K562 (cell line): ENCODE data around the gene DMBT1. TPM values are rescaled to one million over a fixed set of nuclear protein-coding genes. Genes with fewer than 3 reads are reported as not detected.

Experiments
- ATAC-seq: fragments of 200-7000 bp; cut with Tn5 transposase; 3 replicates; pipeline ENCODE4 v1.9.1; 2020; ENCODE audit warnings: moderate library complexity
- BruUV-seq: library from RNA; stranded (reverse); fragments of 400-500 nt; replicated peaks from 2 replicates; lab custom pipeline; 2021; lab: Mats Ljungman, UMichigan
- CTCF ChIA-PET: fragments of 300-600 bp; formaldehyde crosslinking; extraction: SDS; loops from one replicate; lab custom pipeline; 2021; ENCODE audit warnings: low intra/inter-chr PET ratio; lab: Yijun Ruan, JAX
- POLR2A ChIA-PET: fragments of 300-600, 350-650 bp; sonication (Branson Sonifier 250); formaldehyde crosslinking; extraction: SDS; loops from one replicate; lab custom pipeline; 2021; ENCODE audit warnings: antibody characterized with exemption, inconsistent platforms; lab: Yijun Ruan, JAX
- DNase-seq, 4 experiments: peaks; one replicate each; pipeline versions ENCODE4 v3.0.0 to v3.0.0-alpha.2; 2011 to 2018; ENCODE audit warnings: low spot score in 3 of 4, mixed read lengths in 3 of 4; ENCODE audit errors: extremely low read depth in 1 of 4
- FAIRE-seq: peaks from 2 replicates; lab custom pipeline; 2011; peaks lifted over from hg19 to GRCh38; lab: Jason Lieb, UNC
- H2AFZ ChIP-seq: 2 replicates; pipeline ENCODE4 v1.6.0; 2011; ENCODE audit warnings: low read depth, low read length, control low read depth, inconsistent platforms
- H3K27ac ChIP-seq: fragments of 200-600 bp; 3 replicates; pipeline ENCODE4 v1.8.0; 2011; ENCODE audit warnings: low read depth, mild to moderate bottlenecking, control low read depth, inconsistent platforms, low read length, moderate library complexity, mixed read lengths; ENCODE audit errors: extremely low read depth
- H3K27me3 ChIP-seq, 2 experiments: fragments of 300-600 bp in 1 of 2; 2 replicates in 1 of 2; 3 replicates in 1 of 2; pipeline versions ENCODE4 v1.6.0 to v1.8.0; 2011; ENCODE audit warnings: inconsistent platforms in 2 of 2, low read length in 2 of 2, mild to moderate bottlenecking in 1 of 2, mixed read lengths in 1 of 2, moderate library complexity in 1 of 2; ENCODE audit not compliant: control insufficient read depth in 2 of 2, insufficient read depth in 2 of 2
- H3K36me3 ChIP-seq: fragments of 300-600 bp; 3 replicates; pipeline ENCODE4 v1.8.0; 2011; ENCODE audit warnings: mild to moderate bottlenecking, low read length, inconsistent platforms; ENCODE audit not compliant: control insufficient read depth, insufficient read depth
- H3K4me1 ChIP-seq, 2 experiments: fragments of 200-600 bp in 1 of 2; replicated peaks in 1 of 2; 2 replicates in 1 of 2; 3 replicates in 1 of 2; pipeline versions ENCODE4 v1.5.1 to v1.8.0; 2011; ENCODE audit warnings: inconsistent platforms in 2 of 2, low read length in 2 of 2, mild to moderate bottlenecking in 1 of 2, mixed read lengths in 1 of 2, moderate library complexity in 1 of 2; ENCODE audit not compliant: control insufficient read depth in 2 of 2, insufficient read depth in 2 of 2
- H3K4me2 ChIP-seq: 2 replicates; pipeline ENCODE4 v1.6.1; 2011; ENCODE audit warnings: low read length, control low read depth, inconsistent platforms, mixed read lengths; ENCODE audit not compliant: insufficient read depth
- H3K4me3 ChIP-seq: fragments of 200-600 bp; sonication (generic), shearing (Covaris generic); 2 replicates; pipeline ENCODE4 v1.5.1; 2016; ENCODE audit warnings: control low read depth, inconsistent platforms
- H3K79me2 ChIP-seq: fragments of 200-600 bp; 3 replicates; pipeline ENCODE4 v1.8.0; 2011; ENCODE audit warnings: low read length, inconsistent platforms; ENCODE audit not compliant: control insufficient read depth, insufficient read depth
- H3K9ac ChIP-seq, 2 experiments: 2 replicates each; pipeline versions ENCODE4 v1.6.0 to v1.6.1; 2011; ENCODE audit warnings: low read depth in 2 of 2, low read length in 2 of 2, control low read depth in 1 of 2, inconsistent platforms in 1 of 2, mild to moderate bottlenecking in 1 of 2, mixed read lengths in 1 of 2; ENCODE audit not compliant: insufficient read depth in 1 of 2
- H3K9me1 ChIP-seq: one replicate; pipeline ENCODE4 v1.6.0; 2011; ENCODE audit warnings: inconsistent platforms, mild to moderate bottlenecking, low read length, moderate library complexity; ENCODE audit not compliant: control insufficient read depth, insufficient read depth
- H3K9me3 ChIP-seq: replicated peaks from 2 replicates; pipeline ENCODE4 v1.5.1; 2011; ENCODE audit warnings: low read depth, low read length, inconsistent platforms; ENCODE audit not compliant: control insufficient read depth, insufficient read depth
- H4K20me1 ChIP-seq: replicated peaks from 2 replicates; pipeline ENCODE4 v1.6.1; 2011; ENCODE audit warnings: low read length, inconsistent platforms, mixed read lengths; ENCODE audit not compliant: control insufficient read depth, insufficient read depth
- CBX2 ChIP-seq: fragments of 200-600 bp; sonication (generic); IDR thresholded peaks from one replicate; pipeline ENCODE4 v1.6.1; 2012; ENCODE audit warnings: mild to moderate bottlenecking, low read length, inconsistent platforms; ENCODE audit not compliant: insufficient read depth, poor library complexity, severe bottlenecking
- EP400 ChIP-seq: fragments of 450-650 bp; IDR thresholded peaks from 2 replicates; pipeline ENCODE4 v1.6.1; 2017; ENCODE audit warnings: antibody characterized with exemption, mild to moderate bottlenecking, moderate library complexity
- STAT5B ChIP-seq: fragments of 250-450 bp; sonication (Bioruptor Pico); IDR thresholded peaks from 2 replicates; pipeline ENCODE4 v1.8.0; 2021; ENCODE audit warnings: mild to moderate bottlenecking, inconsistent platforms
- ZKSCAN8 ChIP-seq: fragments of 200-800 bp; sonication (Bioruptor generic); IDR thresholded peaks from 2 replicates; pipeline ENCODE4 v1.6.1; 2016; ENCODE audit warnings: missing genetic modification characterization, missing compliant biosample characterization
- ZNF77 ChIP-seq: fragments of 250-450 bp; sonication (Bioruptor Pico); IDR thresholded peaks from 2 replicates; pipeline ENCODE4 v1.5.0; 2020
- WGBS: fragments of 100-300 bp; shearing (Covaris generic); methylation state at CpG from one replicate; pipeline ENCODE4 v1.1.6; 2016; ENCODE audit warnings: low coverage, mixed read lengths; ENCODE audit not compliant: insufficient coverage; ENCODE audit errors: missing lambda C conversion rate; 5-methylcytosine and 5-hydroxymethylcytosine counted together
- in situ Hi-C: fragments of 300-500 bp; cut with MboI; formaldehyde crosslinking; loops from 4 replicates; pipeline ENCODE4 v1.15.0; 2018; ENCODE audit warnings: inconsistent platforms, mixed read lengths
- intact Hi-C: fragments of 100-400 bp; cut with micrococcal nuclease; formaldehyde crosslinking; loops from 2 replicates; pipeline ENCODE4 v1.14.2; 2022
- polyA plus RNA-seq, 8 experiments: library from polyadenylated mRNA; depleted of rRNA in 4 of 8; stranded (reverse) in 5 of 8; unstranded in 3 of 8; fragments of >200 nt; fragmentation: Nextera tagmentation in 2 of 8; fragmentation: Illumina TruSeq in 1 of 8; extraction: Ambion mirVana in 2 of 8; extraction: Trizol in 1 of 8; gene quantifications; 2 replicates each; pipeline versions ENCODE4 v1.2.1 to v1.2.3, GENCODE V29; 2011 to 2014; ENCODE audit warnings: inconsistent platforms in 1 of 8, missing spikeins in 1 of 8
- total RNA-seq, 7 experiments: library from RNA; depleted of rRNA in 6 of 7; stranded (reverse); fragments of >200 nt in 6 of 7; fragmentation: Illumina TruSeq in 2 of 7; extraction: Trizol in 2 of 7; gene quantifications; 2 replicates each; pipeline versions ENCODE4 v1.2.1 to v1.2.3, GENCODE V29; 2011 to 2021; ENCODE audit warnings: low replicate concordance in 1 of 7
- TF ChIP-seq, protein P1 (sequence below), 2 experiments: fragments of 450-650 bp; IDR thresholded peaks; 2 replicates each; pipeline ENCODE4 v1.6.1; 2016

Gene DMBT1
- total and polyA plus RNA-seq, 9 of the 15 experiments (the other 6 are each of a cell fraction or from before 2014, with no cell fraction given): 0.01 to 0.07 TPM; not detected in 7

- Histone ChIP-seq H3K27ac (no peak overlapping the region), H3K36me3 (no peaks in the 10 kb centered on the region), H3K4me2 (no peak overlapping the region), H3K79me2 (no peaks in the 10 kb centered on the region), H3K4me3 (no peak overlapping the region)
- BruUV-seq: no TSS peak
- in situ Hi-C loops: no loop called here
- 0% methylated on average over 7 of the region's 7 CpGs for WGBS
- no peak for TF ChIP-seq ZNF77 (CRISPR knock-in tag)
- TF ChIP-seq CBX2: no peak
- TF ChIP-seq ZKSCAN8: no peak
- TF ChIP-seq, all 486 proteins: peak for 0
- ChIA-PET POLR2A (no interaction called here), CTCF (no interaction called here)
- H3K4me1 ChIP-seq: no peaks in the 10 kb centered on the region
- H2AFZ ChIP-seq: no peak overlapping the region
- H4K20me1 ChIP-seq: no peaks in the 10 kb centered on the region
- H3K27me3 ChIP-seq: peaks cover 0 to 5% of the 10 kb centered on the region in 2 experiments; a peak in 1 of 5 replicates
- H3K9me3 ChIP-seq: no peaks in the 10 kb centered on the region
- DNase-seq: no peak
- no peak overlapping the region for H3K9ac ChIP-seq
- H3K9me1 ChIP-seq: no peaks in the 10 kb centered on the region
- intact Hi-C loops: no loop called here
- ATAC-seq: no peak
- no peak for FAIRE-seq
Observed at GRCh38 chr10:122665329-122665860, 104.8 kb downstream of the DMBT1 start.

GRCh38 chr10:122665946-122666345 is 105.4 kb downstream of the DMBT1 start:
- POLR2A ChIA-PET: no interaction called here
- no peaks in the 10 kb centered on the region for H3K36me3 ChIP-seq
- FAIRE-seq (no peak), ATAC-seq (no peak), DNase-seq (peak in 1 of 4 experiments; percentile 9)
- TF ChIP-seq STAT5B (CRISPR knock-in tag): no peak
- TF ChIP-seq, protein P1, sequence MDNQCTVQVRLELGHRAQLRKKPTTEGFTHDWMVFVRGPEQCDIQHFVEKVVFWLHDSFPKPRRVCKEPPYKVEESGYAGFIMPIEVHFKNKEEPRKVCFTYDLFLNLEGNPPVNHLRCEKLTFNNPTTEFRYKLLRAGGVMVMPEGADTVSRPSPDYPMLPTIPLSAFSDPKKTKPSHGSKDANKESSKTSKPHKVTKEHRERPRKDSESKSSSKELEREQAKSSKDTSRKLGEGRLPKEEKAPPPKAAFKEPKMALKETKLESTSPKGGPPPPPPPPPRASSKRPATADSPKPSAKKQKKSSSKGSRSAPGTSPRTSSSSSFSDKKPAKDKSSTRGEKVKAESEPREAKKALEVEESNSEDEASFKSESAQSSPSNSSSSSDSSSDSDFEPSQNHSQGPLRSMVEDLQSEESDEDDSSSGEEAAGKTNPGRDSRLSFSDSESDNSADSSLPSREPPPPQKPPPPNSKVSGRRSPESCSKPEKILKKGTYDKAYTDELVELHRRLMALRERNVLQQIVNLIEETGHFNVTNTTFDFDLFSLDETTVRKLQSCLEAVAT (IDR thresholded peaks at IDR 0.05): no peak
- TF ChIP-seq EP400: no peak
- 0% methylated on average over 3 of the region's 4 CpGs for WGBS
- no peaks in the 10 kb centered on the region for H3K4me1 ChIP-seq
- H2AFZ ChIP-seq: no peak overlapping the region
- no peak overlapping the region for H3K4me2 ChIP-seq
- no TSS peak for BruUV-seq
- no peaks in the 10 kb centered on the region for H4K20me1 ChIP-seq
- no peaks in the 10 kb centered on the region for H3K9me3 ChIP-seq
- CTCF ChIA-PET: no interaction called here
- H3K27me3 ChIP-seq: peaks cover 0 to 5% of the 10 kb centered on the region in 2 experiments; a peak in 1 of 5 replicates
- H3K79me2 ChIP-seq: no peaks in the 10 kb centered on the region
- intact Hi-C loops (no loop called here), in situ Hi-C loops (no loop called here)
- H3K9ac ChIP-seq: no peak overlapping the region
- no peaks in the 10 kb centered on the region for H3K9me1 ChIP-seq
- no peak overlapping the region for H3K4me3 ChIP-seq
- H3K27ac ChIP-seq: no peak overlapping the region
